ENCODE measurements around the gene GORASP1.
"Not testable (repeated sequence)": the region's sequence is repeated elsewhere in the genome, so short reads cannot be mapped to it uniquely, and the experiment has no call there.

The GORASP1 gene

DNA sequence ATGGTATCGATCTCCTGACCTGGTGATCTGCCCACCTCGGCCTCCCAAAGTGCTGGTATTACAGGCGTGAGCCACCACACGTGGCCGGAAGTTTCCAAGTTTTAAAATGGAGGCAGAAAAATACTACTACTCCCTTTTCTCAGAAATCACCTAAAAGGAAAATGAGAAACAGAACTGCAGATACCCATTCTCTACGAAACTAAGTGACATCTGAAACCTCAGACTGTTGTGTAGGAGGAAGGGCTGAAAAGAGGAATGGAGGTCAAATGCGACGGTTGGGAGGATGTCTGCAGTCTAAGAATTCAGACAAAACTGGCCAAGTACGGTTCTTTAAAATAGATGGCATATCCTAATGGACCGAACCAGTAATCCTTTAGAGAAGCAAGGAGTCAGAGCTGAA lies 31.5 kb downstream of the GORASP1 start:
- DNase-seq (ENCODE audit: low read depth in 3 of 3, low spot score in 1 of 3): no peak

DNA sequence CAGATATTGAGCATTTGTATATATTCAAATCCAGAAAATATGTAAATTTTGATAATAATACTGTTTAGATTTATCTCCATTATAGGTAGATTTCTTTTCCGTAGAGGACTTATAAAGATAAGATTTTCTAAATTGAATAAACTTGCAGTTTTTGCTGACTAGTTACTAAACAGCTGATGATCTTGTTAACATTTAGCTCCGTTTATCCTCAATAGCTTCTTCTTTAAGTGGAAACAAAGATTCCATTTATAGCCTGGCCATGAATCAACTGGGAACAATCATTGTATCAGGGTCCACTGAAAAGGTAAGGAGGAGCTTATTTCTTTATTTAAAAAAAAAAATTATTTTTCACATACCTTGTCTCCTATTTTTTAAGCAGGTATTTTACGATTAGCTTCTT lies 38.9 kb downstream of the GORASP1 start:
- no peak for DNase-seq (ENCODE audit: low read depth in 3 of 3, low spot score in 1 of 3)

DNA sequence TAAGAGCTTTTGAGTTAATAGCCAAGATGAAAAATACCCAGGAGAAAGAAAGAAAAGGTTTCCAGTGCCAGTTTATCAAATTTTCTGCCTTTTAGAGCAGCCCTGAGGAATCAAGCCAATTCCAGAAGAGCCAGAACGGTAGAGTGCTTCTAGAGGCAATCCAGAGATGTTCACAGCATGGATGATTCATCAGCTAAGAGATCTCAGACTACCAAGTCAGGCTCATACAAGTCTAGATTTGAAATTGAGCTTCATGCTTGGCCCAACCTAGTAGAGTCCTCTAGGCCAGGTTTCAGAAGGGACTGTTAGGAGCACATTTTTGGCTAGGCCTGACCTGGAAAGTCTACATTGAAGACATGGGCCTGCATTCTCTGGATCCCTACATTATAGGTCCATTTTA lies 40.1 kb downstream of the GORASP1 start:
- DNase-seq (ENCODE audit: low read depth in 3 of 3, low spot score in 1 of 3): no peak

DNA sequence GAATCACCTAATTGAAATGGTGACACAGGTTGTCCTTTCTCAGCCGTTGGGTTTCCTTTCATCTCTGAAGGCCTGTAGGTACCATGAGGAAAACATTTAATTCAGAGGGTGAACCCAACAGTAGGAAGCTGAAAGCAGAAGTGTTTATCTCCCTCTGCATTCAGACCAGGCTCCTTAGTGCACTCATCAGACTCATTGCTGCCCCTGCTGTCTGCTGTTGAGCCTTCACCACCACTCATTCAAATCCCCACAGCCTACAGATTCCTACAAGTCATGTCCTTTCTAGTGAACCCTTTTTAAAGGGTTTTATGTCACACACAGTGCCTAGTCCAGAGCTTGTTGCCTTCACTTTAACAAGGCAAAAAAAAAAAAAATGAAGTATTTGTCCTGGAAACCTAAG lies 42.2 kb downstream of the GORASP1 start:
- DNase-seq (ENCODE audit: low read depth in 3 of 3, low spot score in 1 of 3): no peak

DNA sequence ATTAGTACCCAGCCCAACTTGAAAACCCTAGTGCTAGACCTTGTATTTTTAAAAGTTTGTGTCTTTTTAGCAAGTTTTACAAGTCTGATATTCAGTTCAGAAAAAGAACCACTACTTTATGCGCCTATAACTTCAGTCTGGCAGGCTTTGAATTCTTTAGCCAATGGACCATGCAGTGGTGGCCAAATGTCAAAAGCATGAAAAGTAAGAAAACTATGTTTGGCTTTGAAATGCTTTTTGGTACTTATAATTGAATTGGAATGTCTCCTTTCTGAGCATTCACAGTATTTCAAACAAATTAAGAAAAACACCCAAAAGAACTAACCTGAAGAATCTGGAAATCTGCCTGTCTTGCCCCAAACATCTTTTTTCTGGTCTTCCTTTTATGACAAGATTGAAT lies 42.8 kb downstream of the GORASP1 start:
- no peak for DNase-seq (ENCODE audit: low read depth in 3 of 3, low spot score in 1 of 3)

DNA sequence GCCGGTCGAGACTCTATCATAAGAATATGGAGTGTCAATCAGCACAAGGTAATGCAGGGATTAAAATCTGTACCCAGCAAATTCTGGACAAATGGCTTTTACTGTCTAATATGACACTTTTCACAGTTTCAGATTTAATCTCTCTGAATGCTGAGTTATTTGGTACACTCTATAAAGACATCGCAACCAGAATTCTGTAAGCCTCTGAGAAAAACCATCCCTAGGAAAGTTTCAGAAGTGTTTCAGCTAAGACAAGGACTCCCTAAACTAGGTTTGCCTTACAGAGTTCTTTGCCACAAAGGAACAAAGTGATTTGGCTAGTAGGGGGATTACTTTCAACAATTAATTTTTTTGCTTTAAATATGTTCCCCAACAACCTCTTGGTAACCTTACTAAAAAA lies 44.3 kb downstream of the GORASP1 start:
- DNase-seq (ENCODE audit: low read depth in 3 of 3, low spot score in 1 of 3): no peak

DNA sequence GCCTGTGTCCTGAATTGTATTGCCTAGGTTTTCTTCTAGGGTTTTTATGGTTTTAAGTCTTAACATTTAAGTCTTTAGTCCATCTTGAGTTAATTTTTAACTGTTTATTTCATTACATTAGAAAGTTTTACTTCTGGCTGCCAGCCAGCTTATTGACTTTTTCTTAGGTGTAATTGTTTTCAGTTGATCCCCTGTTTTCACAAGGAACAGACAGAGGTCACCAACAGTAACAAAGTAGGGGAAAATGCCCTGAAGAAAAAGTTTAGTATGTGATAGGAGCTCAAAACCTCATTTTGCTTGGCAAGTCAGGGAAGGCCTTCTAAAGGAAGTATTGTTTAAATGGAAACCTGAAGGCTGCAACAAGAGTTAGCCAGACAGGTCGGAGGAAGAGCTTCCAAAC lies 45.2 kb downstream of the GORASP1 start:
- DNase-seq (ENCODE audit: low read depth in 3 of 3, low spot score in 1 of 3): no peak

DNA sequence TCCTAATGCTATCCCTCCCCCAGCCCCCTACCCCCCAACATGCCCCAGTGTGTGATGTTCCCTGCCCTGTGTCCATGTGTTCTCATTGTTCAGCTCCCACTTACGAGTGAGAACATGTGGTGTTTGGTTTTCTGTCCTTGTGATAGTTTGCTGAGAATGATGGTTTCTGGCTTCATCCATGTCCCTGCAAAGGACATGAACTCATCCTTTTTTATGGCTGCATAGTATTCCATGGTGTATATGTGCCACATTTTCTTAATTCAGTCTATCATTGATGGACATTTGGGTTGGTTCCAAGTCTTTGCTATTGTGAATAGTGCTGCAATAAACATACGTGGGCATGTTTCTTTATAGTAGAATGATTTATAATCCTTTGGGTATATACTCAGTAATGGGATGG lies 46.2 kb downstream of the GORASP1 start:
- not testable (repeated sequence) for DNase-seq (ENCODE audit: low read depth in 3 of 3, low spot score in 1 of 3)

DNA sequence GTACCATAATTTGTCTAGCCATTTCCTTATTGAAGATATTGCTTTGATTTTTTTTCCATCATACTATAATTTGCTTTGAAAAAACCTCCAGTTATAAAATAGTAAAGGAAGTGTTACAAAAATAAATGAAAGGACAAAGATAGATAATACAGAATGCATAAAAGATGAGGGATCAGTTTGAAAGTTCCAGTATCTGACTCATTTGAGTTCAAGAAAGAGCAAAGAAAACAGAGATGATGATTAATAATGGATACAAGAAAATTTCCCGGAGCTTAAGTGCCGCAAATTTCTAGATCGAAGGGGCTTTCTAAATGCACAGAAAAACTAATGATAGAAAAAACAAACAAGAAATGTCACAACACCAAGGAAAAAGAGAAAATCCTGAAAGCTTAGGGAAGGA lies 51.3 kb downstream of the GORASP1 start:
- no peak for DNase-seq (ENCODE audit: low read depth in 3 of 3, low spot score in 1 of 3)

DNA sequence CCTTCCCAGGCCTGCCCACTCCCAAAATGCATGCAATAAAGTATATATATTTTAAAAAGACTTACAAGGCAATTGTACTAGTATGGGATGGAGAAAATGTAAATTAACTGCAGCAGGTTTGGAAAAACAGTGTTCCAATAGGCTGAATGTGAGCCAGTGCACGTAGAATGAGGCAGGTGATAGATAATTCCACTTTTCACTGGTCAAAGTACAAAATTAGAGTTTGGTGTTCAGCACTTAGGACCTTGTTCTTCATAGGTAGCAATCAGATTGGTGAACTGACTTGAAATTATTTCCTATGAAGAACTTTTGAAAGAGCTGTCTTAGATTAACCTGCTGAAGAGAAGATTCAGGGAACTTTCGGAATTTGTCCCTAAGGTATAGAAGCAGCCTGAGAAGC lies 53.7 kb downstream of the GORASP1 start:
- DNase-seq (ENCODE audit: low read depth in 3 of 3, low spot score in 1 of 3): no peak

DNA sequence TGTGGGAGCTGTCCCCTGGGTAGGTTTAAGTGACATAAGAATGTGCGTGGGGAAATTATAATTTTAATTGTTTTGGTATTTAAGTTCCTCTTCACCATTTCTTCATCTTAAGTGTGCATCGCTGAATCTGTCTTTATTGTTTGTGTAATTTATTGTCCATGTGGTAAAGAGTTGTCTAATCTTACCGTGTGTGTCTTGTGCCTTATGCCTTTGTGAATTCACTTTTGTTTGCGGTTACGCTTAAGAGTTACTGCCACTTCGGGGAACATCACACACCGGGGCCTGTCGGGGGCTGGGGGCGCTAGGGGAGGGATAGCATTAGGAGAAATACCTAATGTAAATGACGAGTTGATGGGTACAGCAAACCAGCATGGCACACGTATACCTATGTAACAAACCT lies 54.8 kb downstream of the GORASP1 start:
- DNase-seq (ENCODE audit: low read depth in 3 of 3, low spot score in 1 of 3): no peak

DNA sequence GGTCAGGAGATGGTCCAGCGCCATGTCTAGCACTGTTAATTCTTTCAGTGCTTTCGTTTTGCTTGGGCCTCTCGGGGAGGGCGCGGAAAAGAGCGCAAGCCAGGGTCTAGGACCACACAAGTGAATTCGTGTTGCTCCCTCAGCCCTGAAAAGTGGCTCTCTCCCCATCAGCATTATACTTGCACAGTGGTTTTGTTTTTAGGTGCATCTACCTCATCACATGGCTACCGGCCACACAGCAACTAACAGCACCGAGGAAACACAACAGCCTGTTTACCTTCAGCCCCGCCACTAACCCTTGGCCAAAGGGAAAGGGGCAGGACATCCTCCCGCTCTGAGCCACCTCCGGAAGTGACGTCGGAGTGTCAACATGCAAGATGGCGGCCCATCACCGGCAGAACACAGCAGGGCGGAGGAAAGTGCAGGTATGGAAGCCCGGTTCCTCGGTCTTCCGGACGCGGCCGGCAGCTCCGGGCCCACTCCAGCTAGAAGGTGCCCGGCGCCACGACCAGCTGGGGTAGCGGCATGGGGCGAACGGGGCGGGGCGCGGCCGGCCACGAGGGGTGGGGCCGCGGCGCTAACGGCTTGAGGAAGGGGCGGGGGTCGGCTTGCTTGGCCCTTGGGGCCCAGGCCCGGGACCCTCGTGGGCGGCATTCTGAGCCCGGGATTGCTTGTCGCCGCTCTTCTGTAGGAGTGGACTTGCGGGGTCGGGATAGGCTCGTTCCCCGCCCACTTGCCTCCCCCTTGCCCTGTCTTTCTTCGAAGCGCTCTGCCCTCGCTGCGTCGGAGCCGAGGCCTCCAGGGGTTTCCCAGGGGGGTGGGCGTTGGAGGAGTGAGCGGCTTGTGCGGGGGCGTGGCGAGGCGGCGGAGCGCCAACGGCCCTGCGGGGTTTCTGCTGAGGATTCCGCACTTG lies 55.5 kb downstream of the GORASP1 start, which contains the start of the genes SCN11A and WDR48:
SCN11A (minus strand) TSS at position 296 of the 913 bp plus-strand sequence. CDS start 101,582 bp downstream, outside the sequence.
WDR48 (plus strand) TSS at position 368 of the 913 bp plus-strand sequence; CDS start at position 378, 10 bp downstream.
- DNase-seq (ENCODE audit: low read depth in 3 of 3, low spot score in 1 of 3): peak; percentile 75 to 77 (median 75)

DNA sequence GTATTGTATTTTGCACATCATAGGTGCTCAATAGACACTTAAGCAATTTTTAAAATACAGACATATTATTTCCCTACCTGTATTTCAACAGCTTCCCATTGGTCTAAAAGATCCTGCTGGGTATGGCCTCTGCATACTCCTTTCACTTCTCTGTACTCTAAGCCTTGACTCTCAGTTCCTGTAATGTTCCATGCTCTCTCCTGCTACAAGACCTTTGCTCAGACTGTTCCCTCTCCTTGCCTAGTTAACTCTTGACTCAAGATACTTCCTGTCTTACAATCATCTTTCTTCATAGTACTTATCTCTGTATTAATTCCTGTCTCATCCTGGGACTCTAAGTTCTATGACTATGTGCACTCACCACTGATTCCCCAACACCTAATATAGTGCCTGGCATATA lies 57.4 kb downstream of the GORASP1 start:
- no peak for DNase-seq (ENCODE audit: low read depth in 3 of 3, low spot score in 1 of 3)
